DOHH2 (cell line): ENCODE measurements around the gene OIT3.

ENCODE experiments used
- H3F3A ChIP-seq: fragments of 200-600 bp; sonication (generic), shearing (Covaris generic); 2 replicates; pipeline ENCODE4 v1.6.0; 2016; ENCODE audit warnings: antibody characterized with exemption, mild to moderate bottlenecking; ENCODE audit not compliant: control insufficient read depth, insufficient read depth
- H3K27ac ChIP-seq: fragments of 200-600 bp; sonication (generic); 2 replicates; pipeline ENCODE4 v1.5.1; 2014; ENCODE audit warnings: low read depth, mild to moderate bottlenecking, low read length, moderate library complexity
- H3K27me3 ChIP-seq: fragments of 200-600 bp; sonication (generic); 2 replicates; pipeline ENCODE4 v1.6.1; 2014; ENCODE audit warnings: mild to moderate bottlenecking, low read length, mixed read lengths; ENCODE audit not compliant: control insufficient read depth
- H3K36me3 ChIP-seq: fragments of 200-600 bp; sonication (generic); 2 replicates; pipeline ENCODE4 v1.6.1; 2014; ENCODE audit warnings: mild to moderate bottlenecking, low read length, moderate library complexity, mixed read lengths; ENCODE audit not compliant: control insufficient read depth
- H3K4me1 ChIP-seq: fragments of 200-600 bp; sonication (generic); 2 replicates; pipeline ENCODE4 v1.6.1; 2014; ENCODE audit warnings: mild to moderate bottlenecking, low read length, mixed read lengths; ENCODE audit not compliant: control insufficient read depth
- H3K4me2 ChIP-seq: fragments of 200-600 bp; sonication (generic); 2 replicates; pipeline ENCODE4 v1.6.0; 2014; ENCODE audit warnings: mild to moderate bottlenecking, low read length, moderate library complexity
- H3K4me3 ChIP-seq: fragments of 200-600 bp; sonication (generic); 2 replicates; pipeline ENCODE4 v1.5.1; 2014; ENCODE audit warnings: mild to moderate bottlenecking, low read length, mixed read lengths
- H3K79me2 ChIP-seq: fragments of 200-600 bp; sonication (generic); 2 replicates; pipeline ENCODE4 v1.6.1; 2014; ENCODE audit warnings: mild to moderate bottlenecking, low read length, mixed read lengths; ENCODE audit not compliant: control insufficient read depth
- H3K9me2 ChIP-seq: fragments of 200-600 bp; sonication (generic); replicated peaks from 2 replicates; pipeline ENCODE4 v1.6.1; 2014; ENCODE audit warnings: mild to moderate bottlenecking, low read length, mixed read lengths; ENCODE audit not compliant: control insufficient read depth
- H3K9me3 ChIP-seq: fragments of 200-600 bp; sonication (generic); 2 replicates; pipeline ENCODE4 v1.6.1; 2014; ENCODE audit warnings: antibody characterized with exemption, low read length, mixed read lengths; ENCODE audit not compliant: control insufficient read depth, insufficient read depth
- H4K20me1 ChIP-seq: fragments of 200-600 bp; sonication (generic); 2 replicates; pipeline ENCODE4 v1.6.0; 2014; ENCODE audit warnings: low read depth, mild to moderate bottlenecking, antibody characterized with exemption, low read length, moderate library complexity; ENCODE audit not compliant: control insufficient read depth, insufficient read depth
- EZH2phosphoT487 ChIP-seq: fragments of 200-600 bp; sonication (generic); IDR thresholded peaks from 2 replicates; pipeline ENCODE4 v1.6.1; 2017; ENCODE audit warnings: borderline replicate concordance, mild to moderate bottlenecking, antibody characterized with exemption, low read length, moderate library complexity, mixed read lengths
- TF ChIP-seq, protein P1 (sequence below): fragments of 200-600 bp; sonication (generic); IDR thresholded peaks from one replicate; pipeline ENCODE4 v1.5.1; 2014; ENCODE audit warnings: antibody characterized with exemption, mild to moderate bottlenecking, low read depth, low read length; ENCODE audit not compliant: poor library complexity, severe bottlenecking

The OIT3 gene

DNA sequence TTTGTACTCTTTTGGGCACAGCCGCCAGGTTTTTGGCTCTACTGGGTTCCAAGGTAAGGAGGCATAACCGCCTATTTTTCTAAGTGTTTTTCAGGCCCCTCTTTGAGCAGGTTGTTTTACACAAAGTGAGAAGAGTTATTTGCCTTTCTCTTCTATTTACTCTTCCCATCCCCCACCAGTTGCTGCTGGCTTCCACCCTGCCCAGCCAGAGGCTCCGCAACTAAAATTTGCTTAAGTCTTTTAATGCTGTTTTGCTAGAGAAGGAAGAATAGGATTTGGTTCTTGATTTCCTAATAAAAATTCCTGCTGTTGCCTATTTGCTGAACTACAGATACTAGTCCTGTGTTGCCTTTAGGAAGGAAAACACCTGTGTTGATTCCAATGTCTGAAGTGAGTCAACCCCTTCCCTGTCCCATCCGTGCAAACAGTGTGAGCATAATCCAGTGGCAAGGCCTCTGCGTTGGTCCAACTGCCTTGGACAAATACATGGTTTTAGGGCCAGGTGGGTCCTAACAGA, 59.2 kb downstream of the OIT3 start:
- Histone ChIP-seq H3K9me2 (no peaks in the 10 kb centered on the region), H3K4me2 (no peak overlapping the region), H3K79me2 (no peaks in the 10 kb centered on the region), H3F3A (no peaks in the 10 kb centered on the region), H3K4me3 (no peak overlapping the region), H3K27me3 (0 out of 2 replicates have a peak, but pooled peaks cover 3% of the 10 kb centered on the region), H3K27ac (no peak overlapping the region), H3K9me3 (no peaks in the 10 kb centered on the region), H3K36me3 (no peaks in the 10 kb centered on the region), H4K20me1 (no peaks in the 10 kb centered on the region), H3K4me1 (no peaks in the 10 kb centered on the region)
- no peak for TF ChIP-seq EZH2phosphoT487
- TF ChIP-seq, protein P1, sequence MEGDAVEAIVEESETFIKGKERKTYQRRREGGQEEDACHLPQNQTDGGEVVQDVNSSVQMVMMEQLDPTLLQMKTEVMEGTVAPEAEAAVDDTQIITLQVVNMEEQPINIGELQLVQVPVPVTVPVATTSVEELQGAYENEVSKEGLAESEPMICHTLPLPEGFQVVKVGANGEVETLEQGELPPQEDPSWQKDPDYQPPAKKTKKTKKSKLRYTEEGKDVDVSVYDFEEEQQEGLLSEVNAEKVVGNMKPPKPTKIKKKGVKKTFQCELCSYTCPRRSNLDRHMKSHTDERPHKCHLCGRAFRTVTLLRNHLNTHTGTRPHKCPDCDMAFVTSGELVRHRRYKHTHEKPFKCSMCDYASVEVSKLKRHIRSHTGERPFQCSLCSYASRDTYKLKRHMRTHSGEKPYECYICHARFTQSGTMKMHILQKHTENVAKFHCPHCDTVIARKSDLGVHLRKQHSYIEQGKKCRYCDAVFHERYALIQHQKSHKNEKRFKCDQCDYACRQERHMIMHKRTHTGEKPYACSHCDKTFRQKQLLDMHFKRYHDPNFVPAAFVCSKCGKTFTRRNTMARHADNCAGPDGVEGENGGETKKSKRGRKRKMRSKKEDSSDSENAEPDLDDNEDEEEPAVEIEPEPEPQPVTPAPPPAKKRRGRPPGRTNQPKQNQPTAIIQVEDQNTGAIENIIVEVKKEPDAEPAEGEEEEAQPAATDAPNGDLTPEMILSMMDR = no peak

DNA sequence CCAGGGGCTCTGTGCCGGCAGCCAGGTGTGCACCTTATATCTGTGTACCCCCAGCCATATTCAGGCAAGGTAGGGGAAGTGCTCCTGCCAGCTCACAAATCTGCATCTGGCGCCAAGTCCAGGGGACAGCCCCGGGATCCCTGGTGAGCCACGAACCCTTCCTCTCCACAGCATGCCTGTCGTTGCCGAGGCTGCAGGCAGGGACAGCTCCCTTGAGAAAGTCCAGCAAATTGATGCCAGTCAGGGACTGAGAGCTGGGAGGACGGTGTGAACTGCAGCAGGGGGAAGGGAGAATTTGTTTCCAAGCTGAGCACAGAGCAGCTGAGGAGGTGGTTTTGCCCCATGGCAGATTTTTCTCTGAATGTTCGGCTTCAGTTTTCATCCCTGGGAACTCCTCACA, 60.1 kb downstream of the OIT3 start:
- TF ChIP-seq, protein P1 = no peak
- no peak for TF ChIP-seq EZH2phosphoT487
- Histone ChIP-seq H3K9me2 (no peaks in the 10 kb centered on the region), H3K4me3 (no peak overlapping the region), H3K4me2 (no peak overlapping the region), H3K9me3 (no peaks in the 10 kb centered on the region), H3K27ac (no peak overlapping the region), H3K4me1 (no peaks in the 10 kb centered on the region), H4K20me1 (no peaks in the 10 kb centered on the region), H3K36me3 (no peaks in the 10 kb centered on the region), H3F3A (no peaks in the 10 kb centered on the region), H3K79me2 (no peaks in the 10 kb centered on the region), H3K27me3 (0 out of 2 replicates have a peak, but pooled peaks cover 3% of the 10 kb centered on the region)

DNA sequence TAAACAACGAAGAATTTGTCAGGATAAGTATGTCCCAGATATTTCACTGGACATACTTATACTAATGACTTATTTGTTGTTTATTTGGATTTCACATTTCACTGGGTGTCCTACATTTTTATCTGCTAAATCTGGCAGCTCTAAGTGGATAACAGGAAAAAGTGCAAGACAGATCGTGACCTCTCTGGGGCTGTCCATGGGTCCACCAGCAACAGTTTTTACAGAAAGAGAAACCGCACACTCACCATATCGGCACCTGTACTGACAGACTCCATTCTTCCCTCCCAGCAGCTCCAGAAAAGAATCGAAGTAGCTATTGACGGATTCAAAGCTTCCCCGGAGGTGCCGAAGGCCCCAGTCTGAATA, 60.7 kb downstream of the OIT3 start:
- Histone ChIP-seq H4K20me1 (no peaks in the 10 kb centered on the region), H3K4me1 (no peaks in the 10 kb centered on the region), H3K79me2 (no peaks in the 10 kb centered on the region), H3K27ac (no peak overlapping the region), H3K4me2 (no peak overlapping the region), H3K9me3 (no peaks in the 10 kb centered on the region), H3K27me3 (0 out of 2 replicates have a peak, but pooled peaks cover 3% of the 10 kb centered on the region), H3F3A (no peaks in the 10 kb centered on the region), H3K36me3 (no peaks in the 10 kb centered on the region), H3K9me2 (no peaks in the 10 kb centered on the region), H3K4me3 (no peak overlapping the region)
- TF ChIP-seq, protein P1 = no peak
